ENCODE results near the gene ANGPTL2.

ANGPTL2 gene

GRCh38 chr9:127093319-127094020 lies 29.0 kb downstream of the ANGPTL2 start:
- CTCF ChIA-PET, result no interaction called here
- POLR2A ChIA-PET (ENCODE audit: low non-redundant PET), result no interaction called here
- no peak for TF ChIP-seq CTCF (conservative IDR thresholded peaks at IDR 0.05; ENCODE audit: low read depth)
- no peak overlapping the region for H3K27ac ChIP-seq
- no peak for DNase-seq (ENCODE audit: low spot score)

GRCh38 chr9:127092041-127092608 lies 30.3 kb downstream of the ANGPTL2 start:
- no peak overlapping the region for H3K27ac ChIP-seq
- CTCF ChIA-PET, result interaction anchor here (0.6 kb wide), 1 partner anchor 419 kb away, joined by 3 read pairs; no protein-coding TSS in a partner anchor
- DNase-seq (ENCODE audit: low spot score), result no peak
- TF ChIP-seq CTCF (conservative IDR thresholded peaks at IDR 0.05; ENCODE audit: low read depth), result no peak
- POLR2A ChIA-PET (ENCODE audit: low non-redundant PET), result no interaction called here

GRCh38 chr9:127091526-127091925 lies 30.9 kb downstream of the ANGPTL2 start:
- no peak for DNase-seq (ENCODE audit: low spot score)
- ChIA-PET CTCF (interaction anchor here (0.6 kb wide), 1 partner anchor 418 kb away, joined by 3 read pairs; no protein-coding TSS in a partner anchor), POLR2A (ENCODE audit: low non-redundant PET) (no interaction called here)
- H3K27ac ChIP-seq, result no peak overlapping the region
- TF ChIP-seq CTCF (conservative IDR thresholded peaks at IDR 0.05; ENCODE audit: low read depth), result no peak

- no peak overlapping the region for H3K27ac ChIP-seq
- POLR2A ChIA-PET (ENCODE audit: low non-redundant PET), result no interaction called here
- CTCF ChIA-PET, result no interaction called here
- no peak for TF ChIP-seq CTCF (conservative IDR thresholded peaks at IDR 0.05; ENCODE audit: low read depth)
- DNase-seq (ENCODE audit: low spot score), result no peak
Measured at GRCh38 chr9:127090341-127090985, 32.0 kb downstream of the ANGPTL2 start.

GRCh38 chr9:127089631-127090081 lies 32.8 kb downstream of the ANGPTL2 start:
- DNase-seq (ENCODE audit: low spot score), result no peak
- peak overlapping the region; percentile 36 for H3K27ac ChIP-seq
- TF ChIP-seq CTCF (conservative IDR thresholded peaks at IDR 0.05; ENCODE audit: low read depth), result no peak
- ChIA-PET POLR2A (ENCODE audit: low non-redundant PET) (no interaction called here), CTCF (interaction anchor here (0.6 to 0.8 kb wide), 2 partner anchors 50 to 119 kb away, joined by 3 to 4 read pairs; no protein-coding TSS in a partner anchor)

- DNase-seq (ENCODE audit: low spot score), result no peak
- POLR2A ChIA-PET (ENCODE audit: low non-redundant PET), result no interaction called here
- peak overlapping the region; percentile 36 for H3K27ac ChIP-seq
- CTCF ChIA-PET, result interaction anchor here (0.6 to 0.8 kb wide), 2 partner anchors 50 to 119 kb away, joined by 3 to 4 read pairs; no protein-coding TSS in a partner anchor
- no peak for TF ChIP-seq CTCF (conservative IDR thresholded peaks at IDR 0.05; ENCODE audit: low read depth)
Measured at GRCh38 chr9:127088724-127089615, 33.5 kb downstream of the ANGPTL2 start.

Data from RWPE1 (cell line).